SK-N-SH treated with all-trans-retinoic acid at 6 μM for 48 hours (cell line): ENCODE data around the gene SLC4A1AP.

Experiments used
- ATAC-seq: fragments of 200-7000 bp; cut with Tn5 transposase; 3 replicates; pipeline ENCODE4 v1.9.1; 2020; ENCODE audit warnings: mild to moderate bottlenecking, moderate library complexity
- ARNTL ChIP-seq: fragments of 450-650 bp; formaldehyde crosslinking; IDR thresholded peaks from 2 replicates; pipeline ENCODE4 v1.5.0; 2020; ENCODE audit warnings: low read depth, mild to moderate bottlenecking, moderate library complexity, borderline replicate concordance
- BACH2 ChIP-seq: fragments of 250-450 bp; sonication (Bioruptor Pico); IDR thresholded peaks from 2 replicates; pipeline ENCODE4 v1.9.0; 2021; ENCODE audit warnings: mild to moderate bottlenecking, borderline replicate concordance
- CREB5 ChIP-seq: fragments of 250-450 bp; sonication (Bioruptor Pico); IDR thresholded peaks from 2 replicates; pipeline ENCODE4 v1.5.1; 2020; ENCODE audit warnings: low read depth, mild to moderate bottlenecking, moderate library complexity
- CSRNP3 ChIP-seq: fragments of 250-450 bp; sonication (Bioruptor Pico); IDR thresholded peaks from 2 replicates; pipeline ENCODE4 v1.5.1; 2021; ENCODE audit warnings: mild to moderate bottlenecking, moderate library complexity
- ESRRG ChIP-seq: fragments of 250-450 bp; sonication (Bioruptor Pico); IDR thresholded peaks from 2 replicates; pipeline ENCODE4 v1.6.1; 2021; ENCODE audit warnings: mild to moderate bottlenecking
- GLIS3 ChIP-seq: fragments of 250-450 bp; sonication (Bioruptor Pico); IDR thresholded peaks from 2 replicates; pipeline ENCODE4 v1.5.0; 2020; ENCODE audit warnings: mild to moderate bottlenecking, moderate library complexity
- ISL1 ChIP-seq: fragments of 250-450 bp; sonication (Bioruptor Pico); IDR thresholded peaks from 2 replicates; pipeline ENCODE4 v2.1.2; 2022; ENCODE audit warnings: mild to moderate bottlenecking, moderate library complexity
- OSR1 ChIP-seq: fragments of 250-450 bp; sonication (Bioruptor Pico); IDR thresholded peaks from 2 replicates; pipeline ENCODE4 v1.8.0; 2022; ENCODE audit warnings: moderate library complexity, mild to moderate bottlenecking, inconsistent platforms
- PPARA ChIP-seq: fragments of 250-450 bp; sonication (Bioruptor Pico); IDR thresholded peaks from 2 replicates; pipeline ENCODE4 v1.5.0; 2020; ENCODE audit warnings: mild to moderate bottlenecking, borderline replicate concordance
- RARB ChIP-seq: fragments of 250-450 bp; sonication (Bioruptor Pico); IDR thresholded peaks from 2 replicates; pipeline ENCODE4 v1.8.0; 2021; ENCODE audit warnings: mild to moderate bottlenecking, moderate library complexity
- SNAI2 ChIP-seq: fragments of 250-450 bp; sonication (Bioruptor Pico); IDR thresholded peaks from 2 replicates; pipeline ENCODE4 v1.5.0; 2020; ENCODE audit warnings: mild to moderate bottlenecking, moderate library complexity
- TOX ChIP-seq: fragments of 250-450 bp; sonication (Bioruptor Pico); IDR thresholded peaks from 2 replicates; pipeline ENCODE4 v1.8.0; 2021; ENCODE audit warnings: mild to moderate bottlenecking, moderate library complexity, borderline replicate concordance
- ZC3H10 ChIP-seq: fragments of 250-450 bp; sonication (Bioruptor Pico); IDR thresholded peaks from 2 replicates; pipeline ENCODE4 v1.5.1; 2021; ENCODE audit warnings: mild to moderate bottlenecking, moderate library complexity
- ZFP3 ChIP-seq: fragments of 250-450 bp; sonication (Bioruptor Pico); IDR thresholded peaks from 2 replicates; pipeline ENCODE4 v1.5.0; 2020; ENCODE audit warnings: mild to moderate bottlenecking, moderate library complexity
- ZFP30 ChIP-seq: fragments of 450-650 bp; formaldehyde crosslinking; IDR thresholded peaks from 2 replicates; pipeline ENCODE4 v1.5.0; 2022; ENCODE audit warnings: mild to moderate bottlenecking, moderate library complexity
- ZNF565 ChIP-seq: fragments of 450-650 bp; formaldehyde crosslinking; conservative IDR thresholded peaks from 2 replicates; pipeline ENCODE4 v1.5.0; 2020; ENCODE audit warnings: low read depth, mild to moderate bottlenecking, moderate library complexity
- ZNF70 ChIP-seq: fragments of 450-650 bp; formaldehyde crosslinking; IDR thresholded peaks from 2 replicates; pipeline ENCODE4 v1.5.0; 2020; ENCODE audit warnings: mild to moderate bottlenecking, moderate library complexity
- ZNF8 ChIP-seq: fragments of 450-650 bp; formaldehyde crosslinking; IDR thresholded peaks from 2 replicates; pipeline ENCODE4 v1.5.0; 2020; ENCODE audit warnings: mild to moderate bottlenecking, moderate library complexity
- TF ChIP-seq, protein P1 (sequence below): fragments of 250-450 bp; sonication (Bioruptor Pico); IDR thresholded peaks from 2 replicates; pipeline ENCODE4 v1.5.0; 2020; ENCODE audit warnings: mild to moderate bottlenecking, moderate library complexity
- TF ChIP-seq, protein P2 (sequence below): fragments of 250-450 bp; sonication (Bioruptor Pico); IDR thresholded peaks from 2 replicates; pipeline ENCODE4 v1.8.0; 2020; ENCODE audit warnings: mild to moderate bottlenecking, moderate library complexity, borderline replicate concordance
- TF ChIP-seq, protein P3 (sequence below): fragments of 250-450 bp; sonication (Bioruptor Pico); IDR thresholded peaks from 2 replicates; pipeline ENCODE4 v1.8.0; 2021; ENCODE audit warnings: low read depth, mild to moderate bottlenecking, moderate library complexity, borderline replicate concordance

The SLC4A1AP gene

DNA sequence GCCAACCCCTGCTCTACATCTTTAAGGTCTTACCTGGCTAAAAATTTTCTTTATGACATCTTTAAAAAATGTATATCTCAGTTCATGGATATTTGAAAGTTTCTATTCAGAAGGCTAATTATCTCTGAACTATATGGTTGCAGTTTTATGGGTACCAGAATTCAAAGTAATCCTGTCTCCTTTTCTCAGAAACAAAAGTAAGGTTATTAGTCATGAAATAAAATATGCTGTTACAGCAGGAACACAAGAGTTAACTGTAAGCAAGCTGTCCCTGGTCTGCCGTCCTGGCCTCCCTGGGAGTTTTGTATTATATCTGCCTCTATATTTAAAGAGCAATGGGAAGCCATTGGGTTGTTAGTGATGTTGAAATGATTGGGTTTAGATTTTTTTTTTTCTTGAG is 34.0 kb downstream of the SLC4A1AP start:
- TF ChIP-seq TOX (no peak), ISL1 (CRISPR knock-in tag) (no peak)
- TF ChIP-seq, protein P1, sequence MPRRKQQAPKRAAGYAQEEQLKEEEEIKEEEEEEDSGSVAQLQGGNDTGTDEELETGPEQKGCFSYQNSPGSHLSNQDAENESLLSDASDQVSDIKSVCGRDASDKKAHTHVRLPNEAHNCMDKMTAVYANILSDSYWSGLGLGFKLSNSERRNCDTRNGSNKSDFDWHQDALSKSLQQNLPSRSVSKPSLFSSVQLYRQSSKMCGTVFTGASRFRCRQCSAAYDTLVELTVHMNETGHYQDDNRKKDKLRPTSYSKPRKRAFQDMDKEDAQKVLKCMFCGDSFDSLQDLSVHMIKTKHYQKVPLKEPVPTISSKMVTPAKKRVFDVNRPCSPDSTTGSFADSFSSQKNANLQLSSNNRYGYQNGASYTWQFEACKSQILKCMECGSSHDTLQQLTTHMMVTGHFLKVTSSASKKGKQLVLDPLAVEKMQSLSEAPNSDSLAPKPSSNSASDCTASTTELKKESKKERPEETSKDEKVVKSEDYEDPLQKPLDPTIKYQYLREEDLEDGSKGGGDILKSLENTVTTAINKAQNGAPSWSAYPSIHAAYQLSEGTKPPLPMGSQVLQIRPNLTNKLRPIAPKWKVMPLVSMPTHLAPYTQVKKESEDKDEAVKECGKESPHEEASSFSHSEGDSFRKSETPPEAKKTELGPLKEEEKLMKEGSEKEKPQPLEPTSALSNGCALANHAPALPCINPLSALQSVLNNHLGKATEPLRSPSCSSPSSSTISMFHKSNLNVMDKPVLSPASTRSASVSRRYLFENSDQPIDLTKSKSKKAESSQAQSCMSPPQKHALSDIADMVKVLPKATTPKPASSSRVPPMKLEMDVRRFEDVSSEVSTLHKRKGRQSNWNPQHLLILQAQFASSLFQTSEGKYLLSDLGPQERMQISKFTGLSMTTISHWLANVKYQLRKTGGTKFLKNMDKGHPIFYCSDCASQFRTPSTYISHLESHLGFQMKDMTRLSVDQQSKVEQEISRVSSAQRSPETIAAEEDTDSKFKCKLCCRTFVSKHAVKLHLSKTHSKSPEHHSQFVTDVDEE (CRISPR knock-in tag): no peak
- no peak for ATAC-seq

DNA sequence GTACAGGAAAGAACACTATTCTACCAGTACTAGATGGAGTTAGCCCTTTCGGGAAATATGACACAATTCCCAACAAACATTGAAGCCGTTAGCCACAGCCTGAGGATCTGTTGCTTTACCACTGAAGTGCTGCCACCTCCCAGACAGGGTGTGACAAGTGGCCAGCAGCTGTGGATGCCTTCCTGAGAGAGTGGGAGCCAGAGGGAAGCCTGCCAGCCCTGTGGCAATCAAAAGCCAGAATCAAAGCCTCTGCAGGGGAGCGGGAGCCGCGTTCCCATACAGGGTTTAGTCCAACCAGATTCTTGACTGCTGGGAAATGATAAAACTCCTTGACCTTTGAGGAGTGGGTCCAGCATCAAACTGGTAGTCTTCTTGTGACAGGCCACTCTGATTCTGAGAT is 38.0 kb downstream of the SLC4A1AP start:
- TF ChIP-seq BACH2 (CRISPR knock-in tag): no peak
- TF ChIP-seq, protein P1 (CRISPR knock-in tag): no peak
- no peak for TF ChIP-seq OSR1 (CRISPR knock-in tag)
- TF ChIP-seq ISL1 (CRISPR knock-in tag): no peak
- TF ChIP-seq ZFP3 (CRISPR knock-in tag): no peak
- no peak for TF ChIP-seq ARNTL (CRISPR knock-in tag)
- TF ChIP-seq GLIS3 (CRISPR knock-in tag): no peak
- TF ChIP-seq TOX: no peak
- no peak for TF ChIP-seq ZNF565
- no peak for TF ChIP-seq SNAI2 (CRISPR knock-in tag)
- no peak for TF ChIP-seq ESRRG (CRISPR knock-in tag)
- TF ChIP-seq, protein P2, sequence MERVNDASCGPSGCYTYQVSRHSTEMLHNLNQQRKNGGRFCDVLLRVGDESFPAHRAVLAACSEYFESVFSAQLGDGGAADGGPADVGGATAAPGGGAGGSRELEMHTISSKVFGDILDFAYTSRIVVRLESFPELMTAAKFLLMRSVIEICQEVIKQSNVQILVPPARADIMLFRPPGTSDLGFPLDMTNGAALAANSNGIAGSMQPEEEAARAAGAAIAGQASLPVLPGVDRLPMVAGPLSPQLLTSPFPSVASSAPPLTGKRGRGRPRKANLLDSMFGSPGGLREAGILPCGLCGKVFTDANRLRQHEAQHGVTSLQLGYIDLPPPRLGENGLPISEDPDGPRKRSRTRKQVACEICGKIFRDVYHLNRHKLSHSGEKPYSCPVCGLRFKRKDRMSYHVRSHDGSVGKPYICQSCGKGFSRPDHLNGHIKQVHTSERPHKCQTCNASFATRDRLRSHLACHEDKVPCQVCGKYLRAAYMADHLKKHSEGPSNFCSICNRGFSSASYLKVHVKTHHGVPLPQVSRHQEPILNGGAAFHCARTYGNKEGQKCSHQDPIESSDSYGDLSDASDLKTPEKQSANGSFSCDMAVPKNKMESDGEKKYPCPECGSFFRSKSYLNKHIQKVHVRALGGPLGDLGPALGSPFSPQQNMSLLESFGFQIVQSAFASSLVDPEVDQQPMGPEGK (CRISPR knock-in tag): no peak
- no peak for TF ChIP-seq CSRNP3
- TF ChIP-seq PPARA: no peak
- TF ChIP-seq ZNF70 (CRISPR knock-in tag): no peak
- no peak for ATAC-seq

DNA sequence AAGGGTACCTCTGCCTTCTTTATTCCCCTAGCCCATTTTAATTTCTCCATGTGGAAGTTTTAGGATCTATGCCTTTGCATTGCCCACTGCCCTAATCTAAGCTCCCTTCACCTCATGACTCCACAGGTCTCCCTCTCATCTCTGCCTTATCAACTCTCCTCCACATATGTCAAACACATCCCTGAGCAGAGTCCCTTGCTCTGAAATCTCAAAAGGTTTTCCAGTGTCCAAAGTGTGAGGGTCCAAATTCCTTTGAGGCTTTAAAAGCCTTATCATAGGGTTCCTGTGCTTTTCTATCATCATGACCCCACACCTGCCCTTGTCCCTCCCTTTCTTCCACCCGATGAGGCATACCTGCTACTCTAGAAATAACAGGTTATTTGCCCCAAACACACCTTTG is 38.6 kb downstream of the SLC4A1AP start:
- ATAC-seq: no peak
- no peak for TF ChIP-seq ESRRG (CRISPR knock-in tag)
- TF ChIP-seq CSRNP3: no peak
- TF ChIP-seq, protein P3, sequence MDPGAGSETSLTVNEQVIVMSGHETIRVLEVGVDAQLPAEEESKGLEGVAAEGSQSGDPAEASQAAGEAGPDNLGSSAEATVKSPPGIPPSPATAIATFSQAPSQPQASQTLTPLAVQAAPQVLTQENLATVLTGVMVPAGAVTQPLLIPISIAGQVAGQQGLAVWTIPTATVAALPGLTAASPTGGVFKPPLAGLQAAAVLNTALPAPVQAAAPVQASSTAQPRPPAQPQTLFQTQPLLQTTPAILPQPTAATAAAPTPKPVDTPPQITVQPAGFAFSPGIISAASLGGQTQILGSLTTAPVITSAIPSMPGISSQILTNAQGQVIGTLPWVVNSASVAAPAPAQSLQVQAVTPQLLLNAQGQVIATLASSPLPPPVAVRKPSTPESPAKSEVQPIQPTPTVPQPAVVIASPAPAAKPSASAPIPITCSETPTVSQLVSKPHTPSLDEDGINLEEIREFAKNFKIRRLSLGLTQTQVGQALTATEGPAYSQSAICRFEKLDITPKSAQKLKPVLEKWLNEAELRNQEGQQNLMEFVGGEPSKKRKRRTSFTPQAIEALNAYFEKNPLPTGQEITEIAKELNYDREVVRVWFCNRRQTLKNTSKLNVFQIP (CRISPR knock-in tag): no peak
- no peak for TF ChIP-seq GLIS3 (CRISPR knock-in tag)
- no peak for TF ChIP-seq ARNTL (CRISPR knock-in tag)
- TF ChIP-seq ZFP30 (CRISPR knock-in tag): no peak
- no peak for TF ChIP-seq CREB5 (CRISPR knock-in tag)
- no peak for TF ChIP-seq RARB (CRISPR knock-in tag)
- TF ChIP-seq ZNF8: no peak
- TF ChIP-seq, protein P1 (CRISPR knock-in tag): no peak
- TF ChIP-seq SNAI2 (CRISPR knock-in tag): no peak
- no peak for TF ChIP-seq PPARA
- no peak for TF ChIP-seq TOX
- TF ChIP-seq ZC3H10 (CRISPR knock-in tag): no peak
